H9 (cell line): ENCODE data around the gene ALOX5. TPM values are rescaled to one million over a fixed set of nuclear protein-coding genes. Genes with fewer than 3 reads are reported as not detected.
A peak's percentile ranks its signal among the peaks of the same experiment; 100 is the strongest.

Experiments used
- DNase-seq: peaks from one replicate; pipeline ENCODE4 v3.0.0-alpha.2; 2017
- H2AFZ ChIP-seq: one replicate; pipeline ENCODE4 v1.6.1; 2013; ENCODE audit warnings: mild to moderate bottlenecking, low read length, control low read depth, moderate library complexity
- H2AK5ac ChIP-seq: 2 replicates; pipeline ENCODE4 v1.6.1; 2013; ENCODE audit warnings: low read length, control low read depth, mixed read lengths; ENCODE audit not compliant: insufficient read length
- H2BK120ac ChIP-seq: one replicate; pipeline ENCODE4 v1.6.1; 2013; ENCODE audit warnings: low read depth, mild to moderate bottlenecking, low read length, control low read depth, inconsistent platforms; ENCODE audit not compliant: poor library complexity, severe bottlenecking
- H2BK12ac ChIP-seq: 2 replicates; pipeline ENCODE4 v1.6.1; 2013; ENCODE audit warnings: low read length, control low read depth, mixed read lengths, low read depth; ENCODE audit not compliant: insufficient read length
- H2BK15ac ChIP-seq: 2 replicates; pipeline ENCODE4 v1.6.1; 2013; ENCODE audit warnings: low read depth, low read length, control low read depth
- H2BK20ac ChIP-seq: one replicate; pipeline ENCODE4 v1.6.1; 2013; ENCODE audit warnings: low read depth, mild to moderate bottlenecking, low read length, control low read depth, inconsistent platforms; ENCODE audit not compliant: poor library complexity, severe bottlenecking
- H2BK5ac ChIP-seq: 2 replicates; pipeline ENCODE4 v1.6.1; 2013; ENCODE audit warnings: low read length, control low read depth, mixed read lengths; ENCODE audit not compliant: insufficient read length
- H3K14ac ChIP-seq: 2 replicates; pipeline ENCODE4 v1.6.1; 2013; ENCODE audit warnings: low read length, control low read depth; ENCODE audit not compliant: insufficient read depth
- H3K18ac ChIP-seq: 2 replicates; pipeline ENCODE4 v1.6.1; 2013; ENCODE audit warnings: low read depth, mild to moderate bottlenecking, mixed read lengths, low read length, control low read depth; ENCODE audit not compliant: insufficient read length
- H3K23ac ChIP-seq: 2 replicates; pipeline ENCODE4 v1.6.1; 2013; ENCODE audit warnings: low read length, control low read depth, mixed read lengths, low read depth; ENCODE audit not compliant: insufficient read length
- H3K23me2 ChIP-seq: 2 replicates; pipeline ENCODE4 v1.6.1; 2013; ENCODE audit warnings: low read depth, mild to moderate bottlenecking, mixed read lengths, low read length, control low read depth; ENCODE audit not compliant: insufficient read length, poor library complexity, severe bottlenecking
- H3K27ac ChIP-seq: 2 replicates; pipeline ENCODE4 v1.5.1; 2013; ENCODE audit warnings: low read length, control low read depth, mixed read lengths, low read depth; ENCODE audit not compliant: insufficient read length
- H3K27me3 ChIP-seq: 2 replicates; pipeline ENCODE4 v1.6.1; 2013; ENCODE audit warnings: low read length, control low read depth, inconsistent platforms; ENCODE audit not compliant: insufficient read depth
- H3K4ac ChIP-seq: 2 replicates; pipeline ENCODE4 v1.6.1; 2013; ENCODE audit warnings: low read depth, mild to moderate bottlenecking, control low read depth, inconsistent platforms, low read length, moderate library complexity
- H3K4me1 ChIP-seq: 2 replicates; pipeline ENCODE4 v1.6.1; 2013; ENCODE audit warnings: low read length, control low read depth, inconsistent platforms; ENCODE audit not compliant: insufficient read depth
- H3K4me2 ChIP-seq: 2 replicates; pipeline ENCODE4 v1.6.1; 2013; ENCODE audit warnings: low read length, control low read depth, mixed read lengths; ENCODE audit not compliant: insufficient read length, insufficient read depth
- H3K56ac ChIP-seq: 2 replicates; pipeline ENCODE4 v1.6.1; 2013; ENCODE audit warnings: low read depth, mild to moderate bottlenecking, mixed read lengths, low read length, control low read depth; ENCODE audit not compliant: insufficient read length
- H3K79me1 ChIP-seq: 2 replicates; pipeline ENCODE4 v1.6.1; 2013; ENCODE audit warnings: low read depth, mild to moderate bottlenecking, moderate library complexity, low read length, control low read depth, inconsistent platforms; ENCODE audit not compliant: insufficient read depth, poor library complexity, severe bottlenecking
- H3K79me2 ChIP-seq: 2 replicates; pipeline ENCODE4 v1.6.1; 2013; ENCODE audit warnings: low read length, control low read depth, inconsistent platforms; ENCODE audit not compliant: insufficient read depth
- H3K9ac ChIP-seq: 2 replicates; pipeline ENCODE4 v1.6.1; 2013; ENCODE audit warnings: low read length, control low read depth, mixed read lengths; ENCODE audit not compliant: insufficient read length; ENCODE audit errors: extremely low read depth
- H3K9me3 ChIP-seq: one replicate; pipeline ENCODE4 v1.6.1; 2013; ENCODE audit warnings: low read depth, low read length, inconsistent platforms; ENCODE audit not compliant: control insufficient read depth
- H3T11ph ChIP-seq: one replicate; pipeline ENCODE4 v1.6.1; 2013; ENCODE audit warnings: mild to moderate bottlenecking, low read length, control low read depth, inconsistent platforms
- H4K20me1 ChIP-seq: one replicate; pipeline ENCODE4 v1.6.1; 2013; ENCODE audit not compliant: control insufficient read depth, insufficient read length, insufficient read depth
- H4K5ac ChIP-seq: 2 replicates; pipeline ENCODE4 v1.6.1; 2013; ENCODE audit warnings: low read depth, mild to moderate bottlenecking, mixed read lengths, low read length, control low read depth; ENCODE audit not compliant: insufficient read length
- H4K8ac ChIP-seq: replicated peaks from 2 replicates; pipeline ENCODE4 v1.6.1; 2013; ENCODE audit warnings: low read length, control low read depth, mixed read lengths, low read depth; ENCODE audit not compliant: insufficient read length
- H4K91ac ChIP-seq: 2 replicates; pipeline ENCODE4 v1.6.1; 2013; ENCODE audit warnings: low read depth, mild to moderate bottlenecking, moderate library complexity, mixed read lengths, low read length, control low read depth; ENCODE audit not compliant: insufficient read length
- H3K27ac Mint-ChIP-seq, 3 experiments: 2 replicates in 2 of 3; 3 replicates in 1 of 3; pipeline ENCODE4 v1.8.0; 2020 to 2021; ENCODE audit warnings: mixed read lengths in 3 of 3, mild to moderate bottlenecking in 1 of 3, moderate library complexity in 1 of 3
- H3K27me3 Mint-ChIP-seq: 2 replicates; pipeline ENCODE4 v1.8.0; 2021; ENCODE audit warnings: low read depth, mild to moderate bottlenecking, moderate library complexity, mixed read lengths
- H3K36me3 Mint-ChIP-seq, 3 experiments: 2 replicates in 2 of 3; 3 replicates in 1 of 3; pipeline ENCODE4 v1.8.0; 2020 to 2021; ENCODE audit warnings: low read depth in 3 of 3, mixed read lengths in 3 of 3; ENCODE audit not compliant: insufficient read depth in 1 of 3
- H3K4me1 Mint-ChIP-seq, 2 experiments: 2 replicates each; pipeline ENCODE4 v1.8.0; 2020; ENCODE audit warnings: mixed read lengths in 2 of 2
- H3K4me3 Mint-ChIP-seq, 2 experiments: 2 replicates in 1 of 2; 3 replicates in 1 of 2; pipeline ENCODE4 v1.8.0; 2020 to 2021; ENCODE audit warnings: mild to moderate bottlenecking in 2 of 2, mixed read lengths in 2 of 2, moderate library complexity in 1 of 2
- H3K9me3 Mint-ChIP-seq, 2 experiments: 2 replicates in 1 of 2; 3 replicates in 1 of 2; pipeline ENCODE4 v1.8.0; 2020; ENCODE audit warnings: mild to moderate bottlenecking in 2 of 2, mixed read lengths in 2 of 2, moderate library complexity in 1 of 2
- WGBS: extraction: QIAGEN DNeasy Blood & Tissue Kit; methylation state at CpG from one replicate; pipeline ENCODE4 v1.1.7; 2013; ENCODE audit warnings: missing lambda C conversion rate, low lambda C conversion rate, mixed read lengths; ENCODE audit not compliant: insufficient read length; ENCODE audit errors: extremely low coverage; 5-methylcytosine and 5-hydroxymethylcytosine counted together
- total RNA-seq: library from RNA; stranded (reverse); gene quantifications from 2 replicates; pipeline ENCODE4 v1.2.1, GENCODE V29; 2021
- TF ChIP-seq, protein P1 (sequence below): fragments of 200-600 bp; sonication (generic); conservative IDR thresholded peaks from 3 replicates; pipeline ENCODE4 v1.8.0; 2021; ENCODE audit warnings: antibody characterized with exemption, mild to moderate bottlenecking

Gene ALOX5
- total RNA-seq, 1 experiment from 2014 or later: 3.7 TPM

- H3T11ph ChIP-seq: no peak overlapping the region
- H3K79me2 ChIP-seq: no peaks in the 10 kb centered on the region
- no peak overlapping the region for H2AFZ ChIP-seq
- H3K23me2 ChIP-seq: peaks cover under 1% of the 10 kb centered on the region
- peak overlapping the region; percentile 35; the same call in 1 of the 2 replicates for H3K14ac ChIP-seq
- no peaks in the 10 kb centered on the region for H4K20me1 ChIP-seq
- no peak overlapping the region for H4K8ac ChIP-seq
- no peak for DNase-seq
- H3K4me1 ChIP-seq: peaks cover 2% of the 10 kb centered on the region; the same call in 1 of the 2 replicates
- H2BK12ac ChIP-seq: no peak overlapping the region
- Mint-ChIP-seq H3K27ac (no peak overlapping the region), H3K4me3 (no peak overlapping the region), H3K4me1 (peaks cover 17 to 18% of the 10 kb centered on the region in 2 experiments), H3K9me3 (no peaks in the 10 kb centered on the region), H3K36me3 (no peaks in the 10 kb centered on the region), H3K27me3 (peaks cover 2% of the 10 kb centered on the region; the same call in 1 of the 2 replicates)
- no peak overlapping the region for H2BK20ac ChIP-seq
- H3K56ac ChIP-seq: no peak overlapping the region
- H2BK15ac ChIP-seq: no peak overlapping the region
- no peaks in the 10 kb centered on the region for H3K9me3 ChIP-seq
- H3K23ac ChIP-seq: no peak overlapping the region
- no peak overlapping the region for H3K18ac ChIP-seq
- no peak overlapping the region for H4K91ac ChIP-seq
- no peak overlapping the region for H3K9ac ChIP-seq
- H2BK5ac ChIP-seq: no peak overlapping the region
- no peaks in the 10 kb centered on the region for H3K79me1 ChIP-seq
- H4K5ac ChIP-seq: no peak overlapping the region
- no peaks in the 10 kb centered on the region for H3K27me3 ChIP-seq
- no CpG with 5 or more reads among the region's 15 CpGs for WGBS
- no peak overlapping the region for H3K27ac ChIP-seq
- TF ChIP-seq, protein P1, sequence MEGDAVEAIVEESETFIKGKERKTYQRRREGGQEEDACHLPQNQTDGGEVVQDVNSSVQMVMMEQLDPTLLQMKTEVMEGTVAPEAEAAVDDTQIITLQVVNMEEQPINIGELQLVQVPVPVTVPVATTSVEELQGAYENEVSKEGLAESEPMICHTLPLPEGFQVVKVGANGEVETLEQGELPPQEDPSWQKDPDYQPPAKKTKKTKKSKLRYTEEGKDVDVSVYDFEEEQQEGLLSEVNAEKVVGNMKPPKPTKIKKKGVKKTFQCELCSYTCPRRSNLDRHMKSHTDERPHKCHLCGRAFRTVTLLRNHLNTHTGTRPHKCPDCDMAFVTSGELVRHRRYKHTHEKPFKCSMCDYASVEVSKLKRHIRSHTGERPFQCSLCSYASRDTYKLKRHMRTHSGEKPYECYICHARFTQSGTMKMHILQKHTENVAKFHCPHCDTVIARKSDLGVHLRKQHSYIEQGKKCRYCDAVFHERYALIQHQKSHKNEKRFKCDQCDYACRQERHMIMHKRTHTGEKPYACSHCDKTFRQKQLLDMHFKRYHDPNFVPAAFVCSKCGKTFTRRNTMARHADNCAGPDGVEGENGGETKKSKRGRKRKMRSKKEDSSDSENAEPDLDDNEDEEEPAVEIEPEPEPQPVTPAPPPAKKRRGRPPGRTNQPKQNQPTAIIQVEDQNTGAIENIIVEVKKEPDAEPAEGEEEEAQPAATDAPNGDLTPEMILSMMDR: no peak
- H2AK5ac ChIP-seq: no peak overlapping the region
- H3K4me2 ChIP-seq: no peak overlapping the region
- no peak overlapping the region for H2BK120ac ChIP-seq
- no peak overlapping the region for H3K4ac ChIP-seq
Measured at GRCh38 chr10:45424668-45425404, 50.8 kb downstream of the ALOX5 start.
